Adipocyte (in vitro differentiated cells): ENCODE results near the gene RHBG.

Experiments
- DNase-seq: peaks from one replicate; pipeline ENCODE4 v3.0.0-alpha.2; 2015; ENCODE audit warnings: low read depth
- H3K27me3 ChIP-seq: replicated peaks from 2 replicates; pipeline ENCODE4 v1.7.0; 2013; ENCODE audit warnings: mild to moderate bottlenecking, low read length, moderate library complexity; ENCODE audit not compliant: control insufficient read depth, insufficient read depth
- H3K36me3 ChIP-seq: 2 replicates; pipeline ENCODE4 v1.7.0; 2013; ENCODE audit warnings: low read length, mild to moderate bottlenecking, moderate library complexity; ENCODE audit not compliant: control insufficient read depth, insufficient read depth, severe bottlenecking
- H3K4me1 ChIP-seq: 2 replicates; pipeline ENCODE4 v1.7.0; 2013; ENCODE audit warnings: mild to moderate bottlenecking, low read length, moderate library complexity; ENCODE audit not compliant: control insufficient read depth, insufficient read depth
- H3K4me3 ChIP-seq: 2 replicates; pipeline ENCODE4 v1.7.0; 2013; ENCODE audit warnings: mild to moderate bottlenecking, low read length, moderate library complexity
- H3K9ac ChIP-seq: 2 replicates; pipeline ENCODE4 v1.7.0; 2013; ENCODE audit warnings: mild to moderate bottlenecking, low read length, moderate library complexity
- H3K9me3 ChIP-seq: 2 replicates; pipeline ENCODE4 v1.7.0; 2013; ENCODE audit warnings: mild to moderate bottlenecking, low read length, moderate library complexity; ENCODE audit not compliant: control insufficient read depth

RHBG gene

GRCh38 chr1:156412653-156413321 lies 43.8 kb downstream of the RHBG start:
- no peak overlapping the region for H3K9ac ChIP-seq
- H3K4me1 ChIP-seq, result no peaks in the 10 kb centered on the region
- DNase-seq, result no peak
- no peak overlapping the region for H3K4me3 ChIP-seq
- H3K9me3 ChIP-seq, result no peaks in the 10 kb centered on the region
- H3K27me3 ChIP-seq, result peaks cover 85% of the 10 kb centered on the region
- H3K36me3 ChIP-seq, result no peaks in the 10 kb centered on the region

DNA sequence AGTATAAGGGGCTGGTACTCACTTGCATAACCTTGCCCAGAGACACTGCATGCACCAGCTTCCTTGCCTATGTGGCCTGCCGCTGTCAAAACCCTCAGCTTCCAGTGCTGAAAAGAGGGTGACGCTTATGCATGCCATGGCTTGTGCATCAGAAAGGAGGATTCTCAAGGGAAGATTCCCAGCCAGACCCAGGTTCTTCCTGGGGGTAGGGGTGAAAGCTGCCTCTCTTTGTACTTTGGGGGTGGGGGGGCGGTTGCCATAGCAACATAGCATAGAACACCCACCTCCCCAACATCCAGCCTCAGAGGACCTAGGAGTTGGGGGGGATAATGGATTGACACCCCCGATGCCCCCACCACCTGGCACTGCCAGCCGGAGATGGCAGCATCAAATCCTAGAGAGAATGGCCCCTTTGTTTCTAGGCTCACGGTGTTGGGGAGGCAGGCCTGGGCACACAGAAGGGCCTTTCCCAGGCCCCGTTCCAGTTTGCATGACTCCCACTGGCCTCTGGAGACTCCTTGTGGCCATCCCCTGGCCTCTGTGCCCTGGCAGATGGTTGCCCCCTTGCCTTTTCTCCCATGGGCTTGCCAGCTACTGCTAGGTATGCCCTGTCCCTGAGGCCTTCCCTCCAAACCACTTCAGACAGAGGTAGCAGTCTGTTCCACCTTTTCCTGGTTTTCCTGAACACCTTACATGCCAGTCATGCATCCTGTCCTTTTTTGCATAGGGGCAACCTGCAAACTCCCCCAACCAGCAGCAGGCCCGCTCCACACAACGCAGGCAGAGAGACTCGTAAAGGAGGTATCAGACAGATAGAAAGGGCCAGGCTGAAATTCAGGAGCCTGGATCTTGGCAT lies 44.6 kb downstream of the RHBG start:
- H3K4me1 ChIP-seq, result no peaks in the 10 kb centered on the region
- H3K4me3 ChIP-seq, result no peak overlapping the region
- peaks cover 86% of the 10 kb centered on the region for H3K27me3 ChIP-seq
- no peak overlapping the region for H3K9ac ChIP-seq
- H3K9me3 ChIP-seq, result no peaks in the 10 kb centered on the region
- H3K36me3 ChIP-seq, result no peaks in the 10 kb centered on the region
- no peak for DNase-seq

- no peak overlapping the region for H3K9ac ChIP-seq
- H3K4me1 ChIP-seq, result no peaks in the 10 kb centered on the region
- peak; percentile 14 for DNase-seq
- no peaks in the 10 kb centered on the region for H3K9me3 ChIP-seq
- H3K27me3 ChIP-seq, result peaks cover 87% of the 10 kb centered on the region
- H3K36me3 ChIP-seq, result no peaks in the 10 kb centered on the region
- H3K4me3 ChIP-seq, result no peak overlapping the region
Measured at GRCh38 chr1:156414461-156415064, 45.6 kb downstream of the RHBG start.

DNA sequence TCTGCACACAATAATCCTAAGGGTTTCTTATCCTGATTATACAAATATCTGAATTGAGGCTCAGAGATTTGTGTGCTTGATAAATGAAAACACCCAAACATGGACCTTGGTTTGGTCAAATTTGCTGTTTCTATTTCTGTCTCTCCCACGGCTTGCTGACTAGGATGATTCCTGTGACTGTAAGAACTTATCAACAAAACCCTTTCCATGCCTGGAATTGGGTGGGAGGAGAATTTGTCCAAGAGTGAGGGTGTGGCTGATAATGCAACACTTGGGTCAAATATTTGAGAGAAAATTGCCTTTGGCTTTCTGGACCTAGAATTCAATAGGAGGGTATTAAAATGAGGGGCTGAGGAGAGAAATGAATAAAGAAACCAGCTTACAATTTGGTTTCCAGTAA lies 48.0 kb downstream of the RHBG start:
- no peak overlapping the region for H3K4me3 ChIP-seq
- H3K9ac ChIP-seq, result no peak overlapping the region
- H3K4me1 ChIP-seq, result peaks cover 4% of the 10 kb centered on the region
- peaks cover 96% of the 10 kb centered on the region for H3K27me3 ChIP-seq
- no peaks in the 10 kb centered on the region for H3K9me3 ChIP-seq
- DNase-seq, result no peak
- H3K36me3 ChIP-seq, result no peaks in the 10 kb centered on the region

GRCh38 chr1:156417401-156418020 lies 48.5 kb downstream of the RHBG start:
- H3K27me3 ChIP-seq, result peaks cover 97% of the 10 kb centered on the region
- no peak overlapping the region for H3K9ac ChIP-seq
- H3K9me3 ChIP-seq, result no peaks in the 10 kb centered on the region
- no peak for DNase-seq
- H3K4me1 ChIP-seq, result peaks cover 4% of the 10 kb centered on the region
- H3K36me3 ChIP-seq, result no peaks in the 10 kb centered on the region
- no peak overlapping the region for H3K4me3 ChIP-seq

DNA sequence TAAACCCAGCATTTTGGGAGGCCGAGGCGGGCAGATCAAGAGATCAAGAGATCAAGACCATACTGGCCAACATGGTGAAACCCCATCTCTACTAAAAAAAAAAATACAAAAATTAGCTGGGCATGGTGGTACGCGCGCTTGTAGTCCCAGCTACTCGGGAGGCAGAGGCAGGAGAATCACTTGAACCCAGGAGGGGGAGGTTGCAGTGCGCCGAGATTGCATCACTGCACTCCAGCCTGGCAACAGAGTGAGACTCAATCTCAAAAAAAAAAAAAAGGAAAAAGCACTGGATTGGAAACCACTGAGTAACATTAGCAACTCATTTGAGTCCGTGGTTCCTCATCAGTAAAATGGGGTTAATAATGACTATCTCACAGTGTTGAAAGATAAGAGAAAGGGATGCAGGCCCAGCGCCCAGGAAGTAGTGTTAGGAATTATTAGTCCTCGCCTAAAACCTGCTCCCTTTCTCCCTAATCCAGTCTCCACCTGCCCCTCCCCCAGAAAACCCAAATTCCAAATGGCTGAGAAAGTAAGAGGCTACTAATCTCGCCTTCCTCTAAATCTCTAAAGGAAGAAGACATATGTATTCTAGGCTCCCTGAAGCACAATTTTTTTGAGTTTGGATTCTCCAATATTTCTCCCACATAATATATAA lies 49.5 kb downstream of the RHBG start:
- H3K4me3 ChIP-seq, result no peak overlapping the region
- no peaks in the 10 kb centered on the region for H3K9me3 ChIP-seq
- H3K36me3 ChIP-seq, result no peaks in the 10 kb centered on the region
- peaks cover 4% of the 10 kb centered on the region for H3K4me1 ChIP-seq
- H3K27me3 ChIP-seq, result peaks cover 98% of the 10 kb centered on the region
- no peak for DNase-seq
- no peak overlapping the region for H3K9ac ChIP-seq

GRCh38 chr1:156419854-156420204 lies 50.8 kb downstream of the RHBG start:
- DNase-seq, result no peak
- no peaks in the 10 kb centered on the region for H3K9me3 ChIP-seq
- H3K4me3 ChIP-seq, result no peak overlapping the region
- peaks cover 99% of the 10 kb centered on the region for H3K27me3 ChIP-seq
- H3K4me1 ChIP-seq, result peaks cover 4% of the 10 kb centered on the region
- no peak overlapping the region for H3K9ac ChIP-seq
- H3K36me3 ChIP-seq, result no peaks in the 10 kb centered on the region

GRCh38 chr1:156420205-156421061 lies 51.4 kb downstream of the RHBG start:
- Histone ChIP-seq H3K27me3 (peaks cover 99% of the 10 kb centered on the region), H3K4me3 (no peak overlapping the region), H3K36me3 (no peaks in the 10 kb centered on the region), H3K4me1 (peaks cover 4% of the 10 kb centered on the region), H3K9ac (no peak overlapping the region), H3K9me3 (no peaks in the 10 kb centered on the region)
- DNase-seq, result no peak

DNA sequence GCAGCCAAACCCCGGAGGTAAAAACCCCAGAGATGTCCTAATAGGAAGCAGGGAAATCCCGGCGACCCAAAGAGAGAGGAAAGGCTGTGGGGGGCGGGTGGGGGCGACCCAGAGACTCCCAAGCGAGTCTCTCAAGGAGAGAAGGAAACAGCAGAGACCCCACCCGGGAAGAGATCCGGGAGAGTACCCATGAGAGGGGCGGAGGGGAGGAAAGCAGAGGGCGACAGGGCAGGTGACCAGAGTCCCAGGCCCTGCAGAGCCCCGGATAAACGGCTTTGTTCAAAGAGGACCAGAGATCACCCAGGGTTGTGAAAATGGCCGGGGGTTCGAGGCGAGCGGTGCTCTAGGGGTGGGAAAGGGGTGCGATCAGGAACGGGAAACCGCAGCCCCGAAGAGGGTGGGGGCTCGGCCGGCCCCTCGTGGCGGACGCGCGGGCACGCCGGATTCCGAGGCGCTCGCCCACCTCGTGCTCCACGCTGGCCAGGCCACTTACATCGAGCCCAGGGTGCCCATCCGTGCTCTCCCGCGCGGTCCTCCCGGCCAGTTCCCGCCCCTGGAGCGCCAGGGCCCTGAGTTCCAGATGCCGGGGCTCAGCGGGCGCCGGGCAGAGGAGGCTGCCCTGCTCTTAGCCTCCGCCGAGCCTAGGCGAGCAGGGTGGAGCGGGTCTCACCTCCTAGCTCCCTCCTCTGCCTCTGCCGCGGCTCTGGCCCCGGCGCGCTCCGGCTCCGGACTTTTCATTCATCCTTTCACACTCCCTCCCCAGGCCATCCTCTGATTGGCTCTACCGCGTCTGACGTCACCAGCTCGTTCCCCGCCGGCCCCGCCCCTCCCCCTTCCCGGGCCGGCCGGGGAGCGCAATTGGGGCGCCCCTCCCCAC lies 52.3 kb downstream of the RHBG start:
- Histone ChIP-seq H3K27me3 (peaks cover 99% of the 10 kb centered on the region), H3K4me3 (no peak overlapping the region), H3K9ac (no peak overlapping the region), H3K9me3 (no peaks in the 10 kb centered on the region), H3K36me3 (no peaks in the 10 kb centered on the region), H3K4me1 (peaks cover 4% of the 10 kb centered on the region)
- peak; percentile 74 for DNase-seq
